Left lung (tissue), 10 donors: ENCODE results near the gene GUCA2B. TPM values are rescaled to one million over a fixed set of nuclear protein-coding genes. Genes with fewer than 3 reads are reported as not detected.

Experiments used
- ATAC-seq: fragments of 200-7000 bp; cut with Tn5 transposase; one replicate; pipeline ENCODE4 v1.9.1; 2020; ENCODE audit warnings: moderate library complexity
- DNase-seq, 4 donors: peaks; one replicate each; pipeline ENCODE4 v3.0.0-alpha.2; 2013 to 2020
- H3K27ac ChIP-seq, 2 donors: fragments of 200-600 bp; sonication (generic) in 1 of 2; one replicate each; pipeline versions ENCODE4 v1.5.0 to v1.8.0; 2020 to 2021
- H3K27me3 ChIP-seq, 2 donors: fragments of 200-600 bp; sonication (generic) in 1 of 2; one replicate each; pipeline versions ENCODE4 v1.5.0 to v1.8.0; 2020 to 2021
- H3K36me3 ChIP-seq, 2 donors: fragments of 200-600 bp; sonication (generic) in 1 of 2; one replicate each; pipeline versions ENCODE4 v1.5.0 to v1.8.0; 2020 to 2021
- H3K4me1 ChIP-seq, 2 donors: fragments of 200-600 bp; one replicate each; pipeline ENCODE4 v1.8.0; 2021
- H3K4me3 ChIP-seq, 2 donors: fragments of 200-600 bp; sonication (generic) in 1 of 2; one replicate each; pipeline versions ENCODE4 v1.5.0 to v1.8.0; 2020 to 2021; ENCODE audit warnings: mild to moderate bottlenecking in 1 of 2
- H3K9me3 ChIP-seq, 2 donors: fragments of 200-600 bp; sonication (generic) in 1 of 2; one replicate each; pipeline versions ENCODE4 v1.5.0 to v1.8.0; 2020 to 2021
- intact Hi-C, 2 donors: fragments of 100-400 bp; cut with DNase I; formaldehyde crosslinking; loops; one replicate each; pipeline versions ENCODE4 v1.11.2 to v1.14.2; 2022
- polyA plus RNA-seq, 6 donors: library from polyadenylated mRNA; unstranded; fragments of 120-200 nt; gene quantifications; one replicate each; pipeline ENCODE4 v1.2.1, GENCODE V29; 2013; ENCODE audit not compliant: insufficient read length in 6 of 6
- total RNA-seq, 2 donors: library from RNA; stranded (reverse); fragmentation: NEBNext Ultra II Directional; extraction: Animal tissue kit (Norgen Biotek cat#: 25700); gene quantifications; one replicate each; pipeline ENCODE4 v1.2.1, GENCODE V29; 2021
- TF ChIP-seq, protein P1 (sequence below), 2 donors: fragments of 200-600 bp; sonication (generic) in 1 of 2; IDR thresholded peaks; one replicate each; pipeline versions ENCODE4 v1.5.0 to v1.8.0; 2021; ENCODE audit warnings: antibody characterized with exemption in 2 of 2
- donor health status: DM: no; HTN: yes; CAD: no.
- donor health status: DM: no; HTN: no; CAD: no.

GUCA2B gene
- total and polyA plus RNA-seq, 8 donors = not detected

DNA sequence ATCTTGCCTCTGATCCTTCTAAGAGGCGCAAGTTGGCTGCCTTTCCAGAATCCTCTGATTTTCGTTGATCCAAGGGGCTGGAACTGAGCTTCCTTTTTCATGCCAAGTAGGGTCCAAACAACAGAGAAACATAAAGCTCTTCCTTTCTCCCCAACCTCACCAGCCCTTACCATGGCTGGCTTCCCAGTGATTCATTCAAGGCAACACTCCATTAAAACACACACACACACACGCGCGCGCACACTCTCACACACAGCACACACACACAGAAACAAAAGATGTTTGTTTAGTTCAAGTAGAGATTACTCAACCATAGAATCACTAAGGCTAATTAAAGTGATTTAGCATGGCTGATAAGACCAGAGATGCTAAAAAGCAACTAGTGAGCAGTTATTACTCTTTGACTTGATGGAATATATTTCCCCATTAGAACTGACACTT, 24.4 kb downstream of the GUCA2B start:
- DNase-seq = peak; percentile 71 to 94 (median 84)
- TF ChIP-seq, protein P1, sequence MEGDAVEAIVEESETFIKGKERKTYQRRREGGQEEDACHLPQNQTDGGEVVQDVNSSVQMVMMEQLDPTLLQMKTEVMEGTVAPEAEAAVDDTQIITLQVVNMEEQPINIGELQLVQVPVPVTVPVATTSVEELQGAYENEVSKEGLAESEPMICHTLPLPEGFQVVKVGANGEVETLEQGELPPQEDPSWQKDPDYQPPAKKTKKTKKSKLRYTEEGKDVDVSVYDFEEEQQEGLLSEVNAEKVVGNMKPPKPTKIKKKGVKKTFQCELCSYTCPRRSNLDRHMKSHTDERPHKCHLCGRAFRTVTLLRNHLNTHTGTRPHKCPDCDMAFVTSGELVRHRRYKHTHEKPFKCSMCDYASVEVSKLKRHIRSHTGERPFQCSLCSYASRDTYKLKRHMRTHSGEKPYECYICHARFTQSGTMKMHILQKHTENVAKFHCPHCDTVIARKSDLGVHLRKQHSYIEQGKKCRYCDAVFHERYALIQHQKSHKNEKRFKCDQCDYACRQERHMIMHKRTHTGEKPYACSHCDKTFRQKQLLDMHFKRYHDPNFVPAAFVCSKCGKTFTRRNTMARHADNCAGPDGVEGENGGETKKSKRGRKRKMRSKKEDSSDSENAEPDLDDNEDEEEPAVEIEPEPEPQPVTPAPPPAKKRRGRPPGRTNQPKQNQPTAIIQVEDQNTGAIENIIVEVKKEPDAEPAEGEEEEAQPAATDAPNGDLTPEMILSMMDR (IDR thresholded peaks at IDR 0.05) = no peak

DNA sequence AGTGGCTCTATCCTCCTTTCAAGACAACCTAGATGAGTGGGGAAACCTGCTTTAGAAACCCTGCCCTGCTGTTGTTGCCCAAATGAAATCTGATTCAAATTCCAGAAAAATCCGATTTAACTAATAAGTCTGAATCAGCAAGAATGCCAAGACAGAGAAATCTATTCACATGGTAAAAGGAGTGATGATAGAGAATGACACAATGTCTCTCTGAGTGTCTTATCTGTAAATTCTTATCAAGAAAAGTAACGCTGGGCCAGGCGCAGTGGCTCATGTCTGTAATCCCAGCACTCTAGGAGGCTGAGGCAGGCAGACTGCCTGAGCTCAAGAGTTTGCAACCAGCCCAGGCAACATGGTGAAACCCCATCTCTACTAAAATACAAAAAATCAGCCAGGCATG, 25.0 kb downstream of the GUCA2B start:
- Histone ChIP-seq H3K27ac (peak overlapping the region in 1 of 2 donors; percentile 15), H3K4me3 (no peak overlapping the region), H3K27me3 (no peaks in the 10 kb centered on the region), H3K4me1 (peaks cover 29 to 39% of the 10 kb centered on the region in 2 donors), H3K9me3 (no peaks in the 10 kb centered on the region), H3K36me3 (peaks cover 0 to 16% of the 10 kb centered on the region in 2 donors)
- ATAC-seq (no peak), DNase-seq (no peak)
- TF ChIP-seq, protein P1 (IDR thresholded peaks at IDR 0.05) = no peak
- intact Hi-C loops = no loop called here

More for the DNA sequence above, 24.4 kb downstream of the GUCA2B start:
- ATAC-seq = peak; percentile 78
- Histone ChIP-seq H3K27ac (peak overlapping the region; percentile 15 to 30), H3K36me3 (peaks cover 0 to 16% of the 10 kb centered on the region in 2 donors), H3K9me3 (no peaks in the 10 kb centered on the region), H3K27me3 (no peaks in the 10 kb centered on the region), H3K4me1 (peaks cover 29 to 45% of the 10 kb centered on the region in 2 donors), H3K4me3 (no peak overlapping the region)
- intact Hi-C loops = no loop called here

DNA sequence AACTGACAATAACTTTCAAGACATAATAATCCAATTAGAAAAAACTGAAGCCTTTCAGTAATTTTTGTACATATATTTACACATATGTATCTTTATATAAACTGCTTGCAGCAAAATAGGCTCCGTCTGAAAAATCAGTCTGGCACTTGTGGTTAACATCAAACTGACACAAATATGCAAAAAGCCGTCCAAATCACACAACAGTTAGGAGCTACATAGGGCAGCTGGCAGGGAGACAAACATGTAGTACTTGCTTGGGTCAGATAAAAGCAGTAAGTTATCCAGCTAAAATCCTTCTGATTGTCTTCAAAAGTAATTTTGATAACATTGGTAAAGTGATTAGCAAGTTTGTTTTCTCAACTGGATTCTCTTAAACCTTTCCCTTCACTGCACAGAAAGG, 26.1 kb downstream of the GUCA2B start:
- no peak for ATAC-seq
- no peaks in the 10 kb centered on the region for H3K27me3 ChIP-seq
- H3K27ac ChIP-seq = no peak overlapping the region
- H3K4me1 ChIP-seq = peaks cover 24 to 28% of the 10 kb centered on the region in 2 donors
- DNase-seq = peak in 2 of 4 donors; percentile 41 to 61
- H3K36me3 ChIP-seq = peaks cover 0 to 25% of the 10 kb centered on the region in 2 donors
- no peaks in the 10 kb centered on the region for H3K9me3 ChIP-seq
- intact Hi-C loops = no loop called here
- H3K4me3 ChIP-seq = no peak overlapping the region
- TF ChIP-seq, protein P1 (IDR thresholded peaks at IDR 0.05) = no peak

DNA sequence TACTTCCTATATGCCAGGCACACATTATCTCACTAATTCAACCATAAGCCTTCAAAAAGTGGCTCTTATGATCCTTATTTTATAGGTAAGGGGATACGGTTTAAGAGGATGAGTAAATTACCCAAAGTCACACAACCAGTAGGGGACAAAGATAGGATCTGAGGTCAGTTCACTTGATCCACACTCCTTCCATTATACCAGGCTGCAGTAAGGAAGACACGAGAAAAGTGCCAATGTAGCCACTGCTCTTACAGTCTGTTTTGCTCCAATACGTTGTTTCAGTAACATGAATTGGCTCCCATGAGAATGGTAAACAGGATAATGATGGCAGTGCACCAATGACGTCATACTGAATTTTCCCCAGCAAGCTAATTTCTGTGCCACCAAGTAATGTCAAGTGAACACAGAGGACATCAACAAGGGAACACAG, 26.7 kb downstream of the GUCA2B start:
- H3K27ac ChIP-seq = no peak overlapping the region
- no peaks in the 10 kb centered on the region for H3K27me3 ChIP-seq
- intact Hi-C loops = no loop called here
- H3K4me3 ChIP-seq = no peak overlapping the region
- H3K4me1 ChIP-seq = peaks cover 24 to 26% of the 10 kb centered on the region in 2 donors
- DNase-seq (no peak), ATAC-seq (no peak)
- TF ChIP-seq, protein P1 (IDR thresholded peaks at IDR 0.05) = no peak
- H3K9me3 ChIP-seq = no peaks in the 10 kb centered on the region
- peaks cover 0 to 27% of the 10 kb centered on the region in 2 donors for H3K36me3 ChIP-seq

DNA sequence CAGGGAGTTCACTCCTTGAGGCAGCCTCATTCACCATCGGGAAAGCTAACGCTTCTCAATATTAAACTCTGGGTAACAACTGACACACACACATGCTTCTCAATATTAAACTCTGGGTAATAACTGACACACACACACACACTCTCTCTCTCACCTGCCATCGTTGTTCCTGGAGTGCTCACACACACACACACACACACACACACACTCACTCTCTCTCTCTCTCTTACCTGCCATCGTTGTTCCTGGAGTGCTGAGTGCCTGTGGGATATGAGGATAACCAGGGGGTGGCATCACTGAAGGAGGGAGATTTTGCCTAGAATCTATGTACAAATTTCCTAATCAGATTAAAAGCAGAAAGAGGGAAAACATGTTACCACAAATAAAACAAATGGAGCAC, 28.5 kb downstream of the GUCA2B start:
- Histone ChIP-seq H3K27me3 (no peaks in the 10 kb centered on the region), H3K36me3 (peaks cover 0 to 35% of the 10 kb centered on the region in 2 donors), H3K4me1 (peaks cover 23 to 24% of the 10 kb centered on the region in 2 donors), H3K4me3 (no peak overlapping the region), H3K9me3 (no peaks in the 10 kb centered on the region), H3K27ac (no peak overlapping the region)
- intact Hi-C loops = no loop called here
- DNase-seq = no peak
- TF ChIP-seq, protein P1 (IDR thresholded peaks at IDR 0.05) = no peak
- ATAC-seq = no peak
